ENCODE measurements around the gene PCLAF. TPM values are rescaled to one million over a fixed set of nuclear protein-coding genes. Genes with fewer than 3 reads are reported as not detected.
"Not testable (repeated sequence)": the region's sequence is repeated elsewhere in the genome, so short reads cannot be mapped to it uniquely, and the experiment has no call there.

Gene PCLAF
- total RNA-seq, 4 donors from 2014 or later, result 1.0 to 1.7 TPM; not detected in 2

DNA sequence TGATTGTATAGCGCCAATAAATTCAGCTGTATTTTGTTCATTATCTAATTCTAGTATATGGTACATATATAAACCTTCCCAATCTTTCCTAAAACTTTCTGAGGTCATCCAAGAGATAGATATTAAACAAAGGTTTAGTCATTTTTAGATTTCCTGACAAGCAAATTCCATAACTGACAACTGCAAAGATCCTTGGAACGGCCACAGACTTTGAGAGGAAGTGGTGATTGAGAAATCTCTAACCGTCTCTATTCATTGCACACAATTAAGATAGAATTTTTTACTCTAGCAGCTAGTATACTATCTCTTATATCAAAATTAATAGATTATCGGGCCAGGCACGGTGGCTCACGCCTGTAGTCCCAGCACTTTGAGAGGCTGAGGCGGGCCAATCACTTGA is 30.0 kb downstream of the PCLAF start:
- DNase-seq (ENCODE audit: low spot score) (no peak), ATAC-seq (ENCODE audit: low FRiP score) (no peak)
- TF ChIP-seq, protein P1, sequence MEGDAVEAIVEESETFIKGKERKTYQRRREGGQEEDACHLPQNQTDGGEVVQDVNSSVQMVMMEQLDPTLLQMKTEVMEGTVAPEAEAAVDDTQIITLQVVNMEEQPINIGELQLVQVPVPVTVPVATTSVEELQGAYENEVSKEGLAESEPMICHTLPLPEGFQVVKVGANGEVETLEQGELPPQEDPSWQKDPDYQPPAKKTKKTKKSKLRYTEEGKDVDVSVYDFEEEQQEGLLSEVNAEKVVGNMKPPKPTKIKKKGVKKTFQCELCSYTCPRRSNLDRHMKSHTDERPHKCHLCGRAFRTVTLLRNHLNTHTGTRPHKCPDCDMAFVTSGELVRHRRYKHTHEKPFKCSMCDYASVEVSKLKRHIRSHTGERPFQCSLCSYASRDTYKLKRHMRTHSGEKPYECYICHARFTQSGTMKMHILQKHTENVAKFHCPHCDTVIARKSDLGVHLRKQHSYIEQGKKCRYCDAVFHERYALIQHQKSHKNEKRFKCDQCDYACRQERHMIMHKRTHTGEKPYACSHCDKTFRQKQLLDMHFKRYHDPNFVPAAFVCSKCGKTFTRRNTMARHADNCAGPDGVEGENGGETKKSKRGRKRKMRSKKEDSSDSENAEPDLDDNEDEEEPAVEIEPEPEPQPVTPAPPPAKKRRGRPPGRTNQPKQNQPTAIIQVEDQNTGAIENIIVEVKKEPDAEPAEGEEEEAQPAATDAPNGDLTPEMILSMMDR (IDR thresholded peaks at IDR 0.05), result no peak

DNA sequence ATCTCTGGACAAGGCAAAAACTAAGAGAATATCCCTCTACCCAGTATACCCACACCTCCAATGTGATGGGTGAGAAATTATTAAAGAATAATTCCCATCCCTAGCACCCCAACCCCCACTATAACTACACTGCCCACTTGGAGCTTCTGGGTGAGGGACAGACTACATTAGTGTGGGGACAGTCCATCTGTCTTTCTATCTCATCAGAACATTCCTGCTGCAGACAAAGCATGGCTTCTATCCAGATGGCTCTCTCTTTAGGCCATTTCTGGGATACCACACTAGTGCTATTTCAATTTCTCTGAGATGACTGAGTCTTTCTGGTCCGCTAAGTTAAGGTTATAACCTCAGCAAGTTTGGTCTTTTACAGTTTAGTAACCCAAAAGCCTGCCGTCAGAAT is 31.9 kb downstream of the PCLAF start:
- ATAC-seq (ENCODE audit: low FRiP score), result no peak
- TF ChIP-seq, protein P1 (IDR thresholded peaks at IDR 0.05), result no peak
- no peak for DNase-seq (ENCODE audit: low spot score)

DNA sequence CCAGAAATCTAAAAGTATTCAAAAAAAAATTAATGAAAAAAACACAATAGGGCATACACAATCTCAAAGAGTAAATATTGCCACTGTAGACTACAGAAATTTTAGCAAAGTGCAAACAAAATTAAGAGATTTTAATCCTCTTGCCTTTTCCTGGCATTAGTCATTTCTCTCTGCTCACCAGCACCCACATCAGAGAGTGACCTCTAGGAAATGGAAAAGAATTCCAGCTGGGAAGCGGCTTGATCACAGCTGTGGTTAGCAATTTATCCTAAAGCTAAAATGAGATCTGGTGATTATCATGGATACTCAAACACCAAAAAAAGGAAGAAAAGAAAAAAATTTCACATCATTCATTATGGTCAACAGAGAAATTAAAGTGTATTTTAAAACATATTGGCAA is 32.8 kb downstream of the PCLAF start:
- DNase-seq (ENCODE audit: low spot score), result no peak
- no peak for ATAC-seq (ENCODE audit: low FRiP score)
- TF ChIP-seq, protein P1 (IDR thresholded peaks at IDR 0.05), result no peak

DNA sequence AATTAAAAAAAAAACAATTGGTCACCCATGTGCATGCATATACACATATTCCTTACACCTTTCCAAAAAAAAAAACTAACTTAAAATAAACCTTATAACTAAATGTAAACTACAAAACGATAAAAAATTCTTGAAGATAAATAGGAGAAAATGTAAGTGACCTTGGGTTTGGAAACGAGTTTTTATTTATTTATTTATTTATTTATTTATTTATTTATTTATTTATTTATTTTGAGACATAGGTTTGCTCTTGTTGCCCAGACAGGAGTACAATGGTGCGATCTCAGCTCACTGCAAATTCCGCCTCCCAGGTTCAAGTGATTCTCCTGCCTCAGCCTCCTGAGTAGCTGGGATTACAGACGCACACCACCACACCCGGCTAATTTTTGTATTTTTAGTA is 35.0 kb downstream of the PCLAF start:
- DNase-seq (ENCODE audit: low spot score); ATAC-seq (ENCODE audit: low FRiP score): not testable (repeated sequence)

DNA sequence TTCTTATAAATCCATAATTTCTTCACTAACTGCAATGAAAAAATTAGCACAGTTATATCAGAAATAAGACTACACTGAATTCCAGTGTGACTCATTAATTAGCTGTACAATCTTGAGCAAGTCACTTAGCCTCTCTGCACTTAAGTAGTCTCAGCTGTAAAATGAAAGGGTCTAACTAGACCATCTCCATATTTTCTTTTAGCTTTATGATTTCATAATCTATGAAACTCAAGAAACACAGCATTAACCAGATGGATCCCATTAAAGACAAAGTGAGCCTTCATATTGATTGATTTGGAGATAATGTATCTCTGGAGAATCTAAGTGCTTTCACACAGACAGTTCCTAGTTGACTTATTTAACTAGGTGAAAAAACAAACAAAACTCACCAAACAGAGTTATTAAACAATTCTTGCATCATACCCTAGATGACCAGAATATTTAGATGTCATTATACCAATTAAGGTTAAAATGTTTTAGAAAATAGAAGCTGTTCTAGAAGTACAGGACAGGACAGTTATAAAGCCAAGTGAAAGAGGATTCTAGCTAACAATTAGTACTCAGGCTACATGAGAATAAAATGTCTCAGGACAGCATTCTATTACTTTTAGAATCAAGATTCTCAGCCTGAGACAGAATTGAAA is 36.5 kb downstream of the PCLAF start:
- ATAC-seq (ENCODE audit: low FRiP score), result no peak
- no peak for DNase-seq (ENCODE audit: low spot score)

DNA sequence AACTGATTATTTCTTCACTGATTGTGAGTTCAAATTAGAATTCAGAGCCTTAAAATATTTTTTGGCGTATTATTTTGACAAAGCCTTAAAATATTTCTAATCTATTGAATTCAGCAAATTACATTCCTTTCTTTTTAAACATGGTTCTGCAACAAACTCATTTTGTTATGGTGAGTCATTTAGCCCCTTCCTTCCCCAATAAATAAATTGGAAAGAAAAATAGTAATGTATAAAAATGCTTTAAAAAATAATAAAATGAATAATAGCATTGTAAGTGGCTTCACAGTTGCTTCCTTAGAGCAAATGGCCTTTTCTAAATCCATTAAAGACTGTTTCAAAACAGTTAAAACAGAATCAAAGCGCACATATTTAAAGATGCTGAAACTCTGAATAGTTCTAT is 37.4 kb downstream of the PCLAF start:
- DNase-seq (ENCODE audit: low spot score), result no peak
- ATAC-seq (ENCODE audit: low FRiP score), result no peak
- TF ChIP-seq, protein P1 (IDR thresholded peaks at IDR 0.05), result no peak

More for the DNA sequence above, 36.5 kb downstream of the PCLAF start:
- TF ChIP-seq, protein P1 (IDR thresholded peaks at IDR 0.05), result no peak

DNA sequence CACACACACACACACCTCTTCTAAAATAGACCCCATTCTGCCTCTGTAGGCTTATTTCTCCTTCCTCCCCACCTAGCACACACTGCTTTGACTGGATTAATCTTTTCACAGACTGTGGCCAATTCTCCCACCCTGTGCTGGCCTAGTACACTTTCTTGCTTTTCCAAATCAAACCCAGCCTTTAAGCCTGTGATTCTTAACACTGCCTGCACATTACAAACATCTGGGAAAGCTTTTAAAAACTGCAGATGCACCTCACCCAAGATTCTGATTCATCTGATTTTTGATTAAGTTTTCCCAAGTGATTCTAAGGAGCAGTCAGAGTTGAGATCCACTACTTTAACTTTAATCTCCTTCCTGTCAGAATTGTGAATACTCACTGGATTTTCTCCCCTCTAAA is 38.0 kb downstream of the PCLAF start:
- no peak for ATAC-seq (ENCODE audit: low FRiP score)
- TF ChIP-seq, protein P1 (IDR thresholded peaks at IDR 0.05), result no peak
- no peak for DNase-seq (ENCODE audit: low spot score)

Measured in omental fat pad (tissue), 4 donors.